ENCODE data around the gene ADCY3. TPM values are rescaled to one million over a fixed set of nuclear protein-coding genes. Genes with fewer than 3 reads are reported as not detected.

ADCY3 gene
- total RNA-seq, 1 experiment from 2014 or later = 71.1 TPM

- POLR2A ChIA-PET = no interaction called here
- no peak for TF ChIP-seq POLR2A (IDR thresholded peaks at IDR 0.05; ENCODE audit: borderline replicate concordance, extremely low read depth, insufficient read depth, insufficient read length)
- TF ChIP-seq YY1 (IDR thresholded peaks at IDR 0.05; ENCODE audit: extremely low read depth, insufficient replicate concordance, low read depth, low read length) = no peak
- TF ChIP-seq, protein P1, sequence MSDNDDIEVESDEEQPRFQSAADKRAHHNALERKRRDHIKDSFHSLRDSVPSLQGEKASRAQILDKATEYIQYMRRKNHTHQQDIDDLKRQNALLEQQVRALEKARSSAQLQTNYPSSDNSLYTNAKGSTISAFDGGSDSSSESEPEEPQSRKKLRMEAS (IDR thresholded peaks at IDR 0.05) = no peak
- TF ChIP-seq EGR1 (IDR thresholded peaks at IDR 0.05; ENCODE audit: low read depth) = no peak
- TF ChIP-seq, protein P2, sequence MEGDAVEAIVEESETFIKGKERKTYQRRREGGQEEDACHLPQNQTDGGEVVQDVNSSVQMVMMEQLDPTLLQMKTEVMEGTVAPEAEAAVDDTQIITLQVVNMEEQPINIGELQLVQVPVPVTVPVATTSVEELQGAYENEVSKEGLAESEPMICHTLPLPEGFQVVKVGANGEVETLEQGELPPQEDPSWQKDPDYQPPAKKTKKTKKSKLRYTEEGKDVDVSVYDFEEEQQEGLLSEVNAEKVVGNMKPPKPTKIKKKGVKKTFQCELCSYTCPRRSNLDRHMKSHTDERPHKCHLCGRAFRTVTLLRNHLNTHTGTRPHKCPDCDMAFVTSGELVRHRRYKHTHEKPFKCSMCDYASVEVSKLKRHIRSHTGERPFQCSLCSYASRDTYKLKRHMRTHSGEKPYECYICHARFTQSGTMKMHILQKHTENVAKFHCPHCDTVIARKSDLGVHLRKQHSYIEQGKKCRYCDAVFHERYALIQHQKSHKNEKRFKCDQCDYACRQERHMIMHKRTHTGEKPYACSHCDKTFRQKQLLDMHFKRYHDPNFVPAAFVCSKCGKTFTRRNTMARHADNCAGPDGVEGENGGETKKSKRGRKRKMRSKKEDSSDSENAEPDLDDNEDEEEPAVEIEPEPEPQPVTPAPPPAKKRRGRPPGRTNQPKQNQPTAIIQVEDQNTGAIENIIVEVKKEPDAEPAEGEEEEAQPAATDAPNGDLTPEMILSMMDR (IDR thresholded peaks at IDR 0.05 in 2 of 3, conservative IDR thresholded peaks at IDR 0.05 in 1 of 3; ENCODE audit: borderline replicate concordance in 1 of 3, insufficient read depth in 1 of 3, low read depth in 2 of 3, low read length in 2 of 3) = no peak
- no peak for TF ChIP-seq EZH2phosphoT487 (IDR thresholded peaks at IDR 0.05; ENCODE audit: borderline replicate concordance)
- TF ChIP-seq ZNF274 (IDR thresholded peaks at IDR 0.05; ENCODE audit: low read depth, low read length) = no peak
- no peak for TF ChIP-seq RAD21 (IDR thresholded peaks at IDR 0.05; ENCODE audit: low read depth)
- TF ChIP-seq ZBTB33 (IDR thresholded peaks at IDR 0.05; ENCODE audit: extremely low read depth, insufficient replicate concordance, low read length) = no peak
- no peak for TF ChIP-seq EZH2 (IDR thresholded peaks at IDR 0.05)
- no peak for TF ChIP-seq SRF (IDR thresholded peaks at IDR 0.05; ENCODE audit: low read depth)
- TF ChIP-seq ATF3 (IDR thresholded peaks at IDR 0.05) = no peak
- no peak for TF ChIP-seq JUND (IDR thresholded peaks at IDR 0.05)
- no peak for TF ChIP-seq ZFX (IDR thresholded peaks at IDR 0.05)
- no peak for TF ChIP-seq SP1 (IDR thresholded peaks at IDR 0.05; ENCODE audit: low read depth)
- no peak for TF ChIP-seq REST (IDR thresholded peaks at IDR 0.05; ENCODE audit: low read depth)
- TF ChIP-seq ELF1 (IDR thresholded peaks at IDR 0.05; ENCODE audit: borderline replicate concordance, low read depth) = no peak
- no peak overlapping the region for H3K27ac ChIP-seq (ENCODE audit: low read depth, low read length)
Observed at GRCh38 chr2:24873619-24874018, 46.4 kb downstream of the ADCY3 start.

More at GRCh38 chr2:24873619-24874018, 46.4 kb downstream of the ADCY3 start:
- Histone ChIP-seq H3K9me3 (ENCODE audit: control insufficient read depth in 1 of 2, insufficient read depth in 1 of 2, low read depth in 1 of 2, low read length in 2 of 2) (no peaks in the 10 kb centered on the region), H4K20me1 (ENCODE audit: insufficient read depth) (no peaks in the 10 kb centered on the region), H3K27me3 (ENCODE audit: insufficient read depth, low read length) (no peaks in the 10 kb centered on the region), H3K4me1 (ENCODE audit: control insufficient read depth in 1 of 2, insufficient read depth in 2 of 2, low read length in 2 of 2) (no peaks in the 10 kb centered on the region), H3K9ac (ENCODE audit: low read length) (no peak overlapping the region), H2AFZ (ENCODE audit: low read depth, low read length, poor library complexity, severe bottlenecking) (no peak overlapping the region), H3K4me2 (ENCODE audit: low read length) (no peak overlapping the region), H3K4me3 (replicated peaks in 1 of 2; ENCODE audit: low read depth in 1 of 2, low read length in 2 of 2) (no peak overlapping the region), H3K9me2 (ENCODE audit: insufficient read depth) (no peaks in the 10 kb centered on the region), H3K36me3 (ENCODE audit: control insufficient read depth in 1 of 2, insufficient read depth in 2 of 2, low read length in 2 of 2) (peaks cover 2 to 3% of the 10 kb centered on the region in 2 experiments; a peak in 2 of 4 replicates), H3K79me2 (ENCODE audit: insufficient read depth, low read length) (peaks cover 4% of the 10 kb centered on the region; the same call in 1 of the 2 replicates)
- ATAC-seq = no peak
- BruUV-seq (replicated peaks) = no TSS peak
- ChIA-PET CTCF (no interaction called here), RAD21 (ENCODE audit: low non-redundant PET in 1 of 2, low total read pairs in 2 of 2, uncharacterized antibody in 2 of 2, unreplicated experiment in 2 of 2) (no interaction called here)
- intact Hi-C loops (cut with micrococcal nuclease) = no loop called here
- no peak for DNase-seq (ENCODE audit: low read depth, low spot score)

Data from HCT116 (cell line).